Measurements from ENCODE around the gene ASTN2.

GRCh38 chr9:117412006-117412715 lies 2.7 kb downstream of the ASTN2 start:
- no peak for TF ChIP-seq POLR2AphosphoS5 (IDR thresholded peaks at IDR 0.05)
- TF ChIP-seq CTCF (IDR thresholded peaks at IDR 0.05; ENCODE audit: poor library complexity, severe bottlenecking), result no peak
- TF ChIP-seq TAF1 (IDR thresholded peaks at IDR 0.05; ENCODE audit: low read depth), result no peak
- TF ChIP-seq EZH2 (IDR thresholded peaks at IDR 0.05; ENCODE audit: borderline replicate concordance, insufficient read depth, low read length, poor library complexity, severe bottlenecking), result no peak
- TF ChIP-seq RAD21 (conservative IDR thresholded peaks at IDR 0.05), result no peak
- no peak for TF ChIP-seq MXI1 (conservative IDR thresholded peaks at IDR 0.05; ENCODE audit: poor library complexity, severe bottlenecking)
- TF ChIP-seq EP300 (conservative IDR thresholded peaks at IDR 0.05; ENCODE audit: poor library complexity, severe bottlenecking), result no peak
- TF ChIP-seq SMC3 (conservative IDR thresholded peaks at IDR 0.05; ENCODE audit: poor library complexity), result no peak
- TF ChIP-seq, protein P1, sequence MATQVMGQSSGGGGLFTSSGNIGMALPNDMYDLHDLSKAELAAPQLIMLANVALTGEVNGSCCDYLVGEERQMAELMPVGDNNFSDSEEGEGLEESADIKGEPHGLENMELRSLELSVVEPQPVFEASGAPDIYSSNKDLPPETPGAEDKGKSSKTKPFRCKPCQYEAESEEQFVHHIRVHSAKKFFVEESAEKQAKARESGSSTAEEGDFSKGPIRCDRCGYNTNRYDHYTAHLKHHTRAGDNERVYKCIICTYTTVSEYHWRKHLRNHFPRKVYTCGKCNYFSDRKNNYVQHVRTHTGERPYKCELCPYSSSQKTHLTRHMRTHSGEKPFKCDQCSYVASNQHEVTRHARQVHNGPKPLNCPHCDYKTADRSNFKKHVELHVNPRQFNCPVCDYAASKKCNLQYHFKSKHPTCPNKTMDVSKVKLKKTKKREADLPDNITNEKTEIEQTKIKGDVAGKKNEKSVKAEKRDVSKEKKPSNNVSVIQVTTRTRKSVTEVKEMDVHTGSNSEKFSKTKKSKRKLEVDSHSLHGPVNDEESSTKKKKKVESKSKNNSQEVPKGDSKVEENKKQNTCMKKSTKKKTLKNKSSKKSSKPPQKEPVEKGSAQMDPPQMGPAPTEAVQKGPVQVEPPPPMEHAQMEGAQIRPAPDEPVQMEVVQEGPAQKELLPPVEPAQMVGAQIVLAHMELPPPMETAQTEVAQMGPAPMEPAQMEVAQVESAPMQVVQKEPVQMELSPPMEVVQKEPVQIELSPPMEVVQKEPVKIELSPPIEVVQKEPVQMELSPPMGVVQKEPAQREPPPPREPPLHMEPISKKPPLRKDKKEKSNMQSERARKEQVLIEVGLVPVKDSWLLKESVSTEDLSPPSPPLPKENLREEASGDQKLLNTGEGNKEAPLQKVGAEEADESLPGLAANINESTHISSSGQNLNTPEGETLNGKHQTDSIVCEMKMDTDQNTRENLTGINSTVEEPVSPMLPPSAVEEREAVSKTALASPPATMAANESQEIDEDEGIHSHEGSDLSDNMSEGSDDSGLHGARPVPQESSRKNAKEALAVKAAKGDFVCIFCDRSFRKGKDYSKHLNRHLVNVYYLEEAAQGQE (IDR thresholded peaks at IDR 0.05; ENCODE audit: borderline replicate concordance), result no peak
